HG03280 (cell line): Measurements from ENCODE around the gene KLHL40.

Experiments
- ATAC-seq: cut with Tn5 transposase; IDR thresholded peaks from one replicate; pipeline ENCODE4 v1.9.1; 2021; ENCODE audit warnings: mild to moderate bottlenecking, moderate library complexity; ENCODE audit not compliant: unreplicated experiment

KLHL40 gene

DNA sequence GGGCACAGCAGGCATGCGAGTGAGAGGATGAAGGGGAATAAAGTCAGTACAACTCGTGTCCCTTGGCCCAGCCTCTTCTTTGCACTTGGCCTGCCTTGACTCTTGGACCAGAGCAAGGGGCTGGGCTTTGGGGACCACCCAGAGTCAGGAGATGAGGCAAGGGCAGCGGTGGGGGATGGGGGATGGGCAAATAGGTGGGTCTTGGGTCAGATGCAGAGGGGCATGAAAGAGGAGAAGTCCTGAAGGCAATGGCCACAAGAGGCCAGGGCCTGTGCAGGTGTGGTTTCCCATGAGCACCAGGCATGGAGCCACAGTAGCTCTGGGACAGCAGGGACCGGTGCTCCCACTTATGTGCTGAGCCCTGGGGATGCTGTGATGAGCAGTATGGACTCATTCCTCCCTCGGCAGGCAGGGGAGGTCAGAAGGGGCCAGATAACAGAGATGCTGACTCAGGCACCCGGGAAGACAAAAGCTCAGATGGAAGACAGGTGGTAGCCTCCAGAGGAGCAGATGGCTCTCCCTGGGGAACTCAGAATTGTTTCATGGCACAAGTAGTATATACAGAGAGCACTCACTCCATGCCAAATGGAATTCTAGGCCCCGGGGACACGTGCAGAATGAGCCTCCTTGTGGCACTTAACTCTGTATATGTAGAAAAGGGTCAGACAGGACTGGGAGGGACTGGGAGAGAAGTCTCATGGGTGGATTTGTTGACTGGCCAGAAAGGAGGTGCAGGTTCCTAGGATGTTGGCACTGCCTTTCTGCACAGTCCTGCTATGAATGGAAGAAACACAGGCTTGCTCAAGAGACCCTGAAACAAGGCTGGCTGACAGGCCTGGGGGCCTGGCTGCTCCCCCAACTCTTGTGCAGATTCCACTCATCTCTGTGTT, 17.6 kb upstream of the KLHL40 start:
- no peak for ATAC-seq

DNA sequence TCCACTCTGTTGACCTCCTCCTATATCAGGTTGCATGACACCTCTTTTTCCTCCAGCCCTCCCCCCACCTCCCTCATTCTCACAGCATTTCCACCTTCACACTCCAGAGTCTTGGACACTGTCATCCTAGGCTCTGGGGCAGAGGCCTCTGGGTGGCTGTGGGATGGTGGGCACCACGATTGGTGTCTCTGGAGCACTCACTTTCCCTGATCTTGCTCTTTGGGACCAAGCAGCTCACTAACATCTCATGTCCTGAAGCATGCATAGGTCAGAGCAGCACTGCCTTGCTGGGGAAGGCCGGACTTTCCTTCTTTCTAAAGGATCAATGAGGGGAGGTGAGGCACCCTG, 16.9 kb upstream of the KLHL40 start:
- ATAC-seq = no peak

DNA sequence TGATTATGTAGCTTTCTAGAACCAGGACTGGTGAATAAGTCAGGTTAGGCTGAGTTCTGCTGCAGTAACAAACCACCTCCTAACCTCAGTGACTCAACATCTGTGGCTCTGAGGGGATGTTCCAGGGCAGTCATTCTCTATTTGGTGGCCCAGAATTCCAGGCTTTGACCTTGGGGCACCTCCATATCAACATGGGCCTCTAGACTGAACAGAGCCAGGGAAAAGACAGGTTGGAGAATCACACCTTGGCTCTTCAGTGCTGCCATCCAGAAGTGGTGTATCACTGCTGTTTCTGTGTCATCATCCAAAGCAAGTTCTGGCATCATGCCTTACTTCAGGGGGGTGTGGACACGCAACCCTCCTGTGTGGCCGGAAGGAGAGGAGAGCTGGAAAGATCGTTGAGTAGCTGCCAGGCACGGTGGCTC, 16.5 kb upstream of the KLHL40 start:
- no peak for ATAC-seq

DNA sequence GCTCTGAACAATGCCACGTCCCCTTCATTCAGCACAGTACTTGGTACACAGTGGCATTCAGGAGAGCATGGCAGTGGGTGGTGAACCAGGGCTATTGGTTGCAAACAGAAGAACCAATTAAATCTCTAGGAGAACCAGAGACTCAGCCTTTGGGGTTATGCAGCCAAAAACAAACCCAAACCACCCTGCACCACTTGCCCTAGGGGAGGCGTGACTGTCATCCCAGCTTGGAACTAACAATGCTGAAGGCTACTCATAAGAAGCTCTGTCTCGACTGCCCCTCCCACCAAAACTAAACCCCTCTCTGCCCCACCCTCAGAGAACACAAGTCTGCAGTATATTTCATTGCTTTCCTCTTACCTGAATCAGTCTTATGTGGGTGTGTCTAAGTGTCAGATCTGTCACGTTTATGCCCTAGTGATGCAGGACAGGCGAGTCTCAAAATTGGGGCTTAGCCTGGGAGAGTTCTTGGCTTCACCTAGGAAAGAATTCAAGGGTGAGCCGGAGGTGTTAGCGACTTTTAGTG, 15.2 kb upstream of the KLHL40 start:
- ATAC-seq = no peak

DNA sequence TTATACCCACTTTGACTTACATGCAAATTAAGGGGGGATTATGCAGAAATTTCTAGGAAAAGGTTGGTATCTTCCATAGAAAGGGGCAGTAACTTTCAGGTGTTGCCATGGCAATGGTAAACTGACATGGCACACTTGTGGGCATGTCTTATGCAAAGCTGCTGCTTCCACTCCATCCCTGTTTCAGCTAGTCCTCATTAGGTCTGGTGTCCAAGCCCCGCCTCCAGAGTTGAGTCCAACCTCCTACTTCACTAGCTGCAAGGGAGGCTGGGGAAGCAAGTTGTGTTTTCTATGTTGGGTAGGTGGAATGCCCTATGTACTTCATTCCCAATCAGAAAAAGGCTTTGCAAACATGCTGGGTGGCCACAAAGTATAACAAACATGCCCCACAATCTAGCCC, 14.7 kb upstream of the KLHL40 start:
- no peak for ATAC-seq

DNA sequence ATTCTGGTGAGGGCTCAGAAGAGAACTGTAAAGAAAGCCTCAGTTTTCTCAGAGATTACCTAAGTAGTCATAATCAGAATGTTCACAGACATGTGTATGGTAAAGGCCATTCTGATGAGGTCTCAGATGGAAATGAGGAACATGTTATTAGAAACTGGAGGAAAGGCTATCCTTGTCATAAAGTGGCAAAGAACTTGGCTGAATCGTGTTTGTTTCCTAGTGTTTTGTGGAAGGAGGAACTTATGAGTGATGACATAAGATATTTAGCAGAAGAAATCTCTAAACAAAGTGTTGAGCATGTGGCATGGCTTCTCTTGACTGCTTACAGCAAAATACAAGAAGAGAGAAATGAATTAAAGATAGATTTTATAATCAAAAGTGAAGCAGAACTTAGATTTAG, 12.8 kb upstream of the KLHL40 start:
- ATAC-seq = no peak

DNA sequence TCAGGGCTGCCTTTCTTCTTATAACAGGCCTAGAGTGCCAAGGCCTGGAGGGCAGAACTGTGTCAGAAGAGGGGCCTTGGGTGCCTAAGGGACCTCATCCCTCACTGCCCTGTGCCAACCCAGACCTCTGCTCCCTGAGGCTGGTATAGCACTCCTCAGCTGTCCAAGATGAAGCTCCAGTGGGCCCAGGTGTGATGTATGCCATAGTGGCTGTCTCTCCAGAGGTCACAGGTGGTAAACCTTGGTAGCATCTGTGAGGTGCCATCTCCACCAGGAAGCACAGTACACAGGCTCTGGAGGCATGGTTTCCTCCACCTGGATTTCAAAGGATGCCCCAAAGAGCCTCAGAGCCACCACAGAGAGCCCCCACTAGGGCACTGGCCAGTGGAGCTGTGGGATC, 12.3 kb upstream of the KLHL40 start:
- no peak for ATAC-seq

DNA sequence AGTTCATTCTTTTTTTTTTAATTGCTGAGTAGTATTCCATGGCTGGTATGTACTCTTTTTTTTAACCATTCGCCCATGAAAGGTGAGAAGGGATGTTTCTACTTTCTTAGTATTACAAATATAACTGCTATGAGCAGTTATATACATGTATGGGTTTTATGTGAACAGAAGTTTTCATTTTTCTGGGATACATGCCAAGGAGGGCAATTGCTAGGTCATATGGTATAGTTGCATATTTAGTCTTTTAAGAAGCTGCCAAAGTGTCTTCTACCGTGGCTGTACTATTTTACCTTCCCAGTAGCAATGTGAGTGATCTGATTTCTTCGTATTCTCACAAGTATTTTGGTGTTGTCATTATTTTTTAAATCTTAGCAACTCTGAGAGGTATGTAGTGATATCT, 11.2 kb upstream of the KLHL40 start:
- no peak for ATAC-seq

DNA sequence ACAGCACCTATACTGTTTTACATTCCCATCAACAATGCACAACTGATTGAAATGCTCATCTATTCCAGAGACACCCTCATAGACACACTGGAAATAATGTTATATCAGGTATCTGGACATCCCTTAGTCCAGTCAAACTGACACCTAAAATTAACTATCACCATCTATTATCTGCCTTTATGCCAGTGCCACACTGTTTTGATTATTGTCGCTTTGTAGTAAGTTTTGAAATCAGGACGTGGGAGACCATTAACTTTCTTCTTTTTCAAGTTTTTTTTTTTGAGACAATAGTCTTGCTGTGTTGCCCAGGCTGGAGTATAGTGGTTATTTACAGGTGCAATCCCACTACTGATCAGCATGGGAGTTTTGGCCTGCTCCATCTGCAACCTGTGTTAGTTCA, 9.4 kb upstream of the KLHL40 start:
- ATAC-seq = no peak

DNA sequence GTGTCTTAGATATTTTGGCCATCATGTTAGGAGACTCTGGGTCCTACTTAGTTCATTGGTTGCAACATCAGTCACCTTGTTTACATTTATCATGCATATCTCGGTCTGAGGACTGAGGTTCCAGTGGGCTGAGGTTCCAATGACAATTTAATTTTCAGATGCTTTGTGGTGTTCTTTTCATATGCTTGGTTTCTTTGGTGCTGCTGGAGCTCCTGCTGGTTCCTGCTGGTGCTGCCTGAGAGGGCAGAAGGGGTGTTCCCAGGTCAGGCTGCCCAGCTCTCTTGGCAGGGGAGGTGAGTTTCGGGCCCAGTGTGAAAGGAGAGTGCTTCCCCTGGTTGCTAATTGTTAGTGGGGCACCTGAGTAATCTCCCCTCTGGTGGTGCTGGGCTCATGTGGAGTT, 6.9 kb upstream of the KLHL40 start:
- no peak for ATAC-seq

DNA sequence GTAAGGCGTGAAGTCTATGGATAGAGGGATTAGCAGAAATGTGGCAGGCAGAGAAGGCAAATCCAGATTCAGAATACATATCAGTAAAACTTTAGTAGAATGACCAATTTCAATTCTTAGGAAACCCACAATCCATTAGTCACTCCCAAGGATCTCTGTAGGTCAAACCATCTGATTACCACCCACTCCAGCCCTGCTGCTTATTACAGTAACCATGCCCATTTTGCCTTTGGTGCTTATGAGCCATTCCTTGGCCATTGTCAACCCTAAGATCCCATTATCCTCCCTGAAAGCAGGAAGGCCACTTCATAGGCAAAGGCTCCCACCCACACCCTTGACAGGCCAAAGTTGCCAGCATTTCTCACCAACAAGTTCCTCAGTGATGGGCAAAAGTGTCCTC, 5.1 kb upstream of the KLHL40 start:
- ATAC-seq = no peak

DNA sequence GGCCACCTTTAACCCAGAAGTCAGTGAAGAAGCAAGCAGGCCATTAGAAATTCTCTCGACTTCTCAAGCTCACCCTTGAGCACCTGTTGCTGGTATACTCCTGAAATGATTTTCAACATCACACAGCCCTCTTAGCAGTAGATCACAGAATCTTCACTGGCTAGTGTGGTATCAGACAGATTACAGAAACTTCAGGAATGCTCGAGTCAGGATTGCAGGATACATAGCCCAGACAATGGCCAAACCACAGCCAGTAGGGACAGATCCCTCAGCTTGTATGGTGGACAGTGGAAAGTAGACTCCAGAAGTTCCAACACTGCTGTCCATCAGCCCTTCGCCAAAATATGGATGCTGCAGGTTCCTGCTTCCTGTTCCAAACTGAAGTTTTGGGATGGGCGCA, 4.5 kb upstream of the KLHL40 start:
- ATAC-seq = no peak

DNA sequence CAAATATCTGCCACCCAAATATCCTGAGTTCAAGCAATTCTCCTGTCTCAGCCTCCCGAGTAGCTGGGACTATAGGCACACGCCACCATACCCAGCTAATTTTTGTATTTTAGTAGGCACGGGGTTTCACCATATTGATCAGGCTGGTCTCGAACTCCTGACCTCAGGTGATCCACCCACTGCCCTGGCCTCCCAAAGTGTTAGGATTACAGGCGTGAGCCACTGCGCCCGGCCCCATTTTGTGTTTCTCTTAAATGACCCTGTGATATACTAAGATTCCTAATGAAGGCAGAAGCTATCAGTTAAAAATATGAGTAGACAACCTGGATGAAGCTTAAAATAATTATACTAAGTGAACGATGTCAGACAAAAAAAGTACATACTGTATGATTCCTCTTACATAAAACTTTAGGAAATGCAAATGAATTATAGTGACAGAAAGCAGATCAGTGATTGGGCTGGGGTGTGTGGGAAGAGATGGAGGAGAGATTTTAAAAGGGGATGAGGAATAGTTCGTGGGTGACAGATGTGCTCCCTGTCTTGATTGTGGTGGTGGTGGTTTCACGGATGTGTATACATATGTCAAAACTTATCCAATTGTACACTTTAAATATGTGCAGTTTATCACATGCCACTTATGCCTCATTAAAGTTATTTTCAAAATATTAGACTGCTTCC, 3.8 kb upstream of the KLHL40 start:
- ATAC-seq = no peak

DNA sequence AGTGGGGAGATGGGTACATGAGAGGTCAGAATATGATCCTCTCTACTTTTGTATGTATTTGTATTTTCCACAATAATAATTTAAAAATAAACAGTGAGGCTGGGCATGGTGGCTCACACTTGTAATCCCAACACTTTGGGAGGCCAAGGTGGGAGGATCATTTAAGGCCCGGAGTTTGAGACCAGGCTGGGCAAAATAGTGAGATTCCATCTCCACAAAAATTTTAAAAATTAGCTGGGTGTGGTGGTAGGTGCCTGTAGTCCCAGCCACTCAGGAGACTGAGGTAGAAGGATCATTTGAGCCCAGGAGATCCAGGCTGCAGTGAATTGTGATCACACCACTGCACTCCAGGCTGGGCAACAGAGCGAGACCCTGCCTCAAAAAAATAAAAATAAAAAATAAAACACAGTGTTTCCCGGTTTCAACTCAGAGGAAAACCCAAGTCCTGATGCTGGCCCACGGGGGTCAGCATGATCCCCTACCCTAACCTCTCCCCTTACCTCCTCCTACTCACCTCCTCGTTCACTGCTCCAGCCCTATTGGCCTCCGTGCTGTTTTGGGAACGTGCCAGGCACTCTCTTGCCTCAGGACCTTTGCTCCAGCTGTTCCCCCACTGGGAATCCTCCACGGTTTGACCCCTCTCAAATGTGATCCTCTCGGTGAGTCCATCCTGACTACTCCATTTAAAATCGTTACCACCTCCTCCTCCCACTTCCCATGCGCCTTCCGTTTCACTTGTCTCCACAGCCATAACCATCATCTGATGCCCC, 2.9 kb upstream of the KLHL40 start:
- no peak for ATAC-seq

DNA sequence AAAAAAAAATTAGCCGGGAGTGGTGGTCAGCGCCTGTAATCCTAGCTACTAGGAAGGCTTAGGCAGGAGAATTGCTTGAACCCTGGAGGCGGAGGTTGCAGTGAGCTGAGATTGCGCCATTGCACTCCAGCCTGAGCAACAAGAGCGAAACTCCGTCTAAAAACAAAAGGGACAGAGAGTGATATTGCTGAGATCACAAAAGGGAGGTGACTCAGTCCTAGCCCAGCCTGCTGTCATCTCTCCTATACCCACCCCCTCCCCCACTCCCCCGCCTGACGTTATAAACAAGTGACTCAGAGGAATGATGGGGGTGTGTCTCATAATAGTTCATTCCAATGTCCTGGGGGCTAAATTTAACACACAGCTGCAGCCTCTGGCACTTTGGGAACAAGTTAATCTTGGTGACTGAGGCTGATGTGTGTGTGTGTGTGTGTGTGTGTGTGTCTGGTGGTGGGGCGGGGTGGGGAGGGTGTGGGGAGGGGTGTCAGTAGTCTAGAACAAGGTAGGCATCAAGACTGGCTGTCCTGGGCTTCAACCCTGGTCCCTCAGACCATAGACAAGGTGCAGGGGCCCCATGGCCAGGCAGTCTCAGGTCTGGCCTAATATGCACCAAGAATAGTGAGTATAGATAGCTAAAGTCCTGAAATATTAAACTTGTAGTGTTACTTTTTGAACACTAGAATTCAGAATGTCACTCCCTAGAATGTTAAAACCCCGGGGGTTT, 1.3 kb upstream of the KLHL40 start:
- ATAC-seq = no peak

DNA sequence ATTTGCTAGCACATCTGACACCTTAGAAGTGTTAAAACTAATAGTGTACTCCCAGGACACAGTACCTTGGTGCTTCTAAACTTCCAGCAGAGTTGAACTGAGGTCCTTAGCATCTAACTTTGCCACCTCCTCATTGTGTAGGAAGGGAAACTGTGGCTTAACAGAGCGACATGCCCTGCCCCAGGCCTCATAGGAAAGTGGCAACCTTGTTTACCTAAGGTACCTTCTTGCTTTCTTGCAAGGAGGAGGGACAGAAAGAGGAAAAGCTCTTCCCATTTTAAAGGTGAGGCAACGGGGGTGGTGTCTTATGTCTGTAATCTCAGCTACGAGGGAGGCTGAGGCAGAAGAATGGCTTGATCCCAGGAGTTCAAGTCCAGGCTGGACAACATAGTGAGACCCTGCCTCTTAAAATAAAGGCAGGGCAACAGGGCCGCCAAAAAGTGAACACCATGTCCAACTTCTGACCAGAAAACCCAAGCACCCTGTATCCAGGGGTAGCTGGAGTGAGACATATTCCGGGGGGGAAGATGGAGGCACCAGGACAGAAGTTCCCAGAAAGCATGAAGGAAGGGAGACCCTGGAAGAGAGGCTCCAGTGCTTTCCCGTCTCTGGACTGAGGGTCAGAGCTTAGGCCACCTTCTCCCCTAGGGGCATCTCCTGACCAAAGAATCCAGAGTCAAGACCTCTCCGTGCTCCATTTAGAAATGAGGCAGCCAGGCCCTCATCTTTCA, 540 bp upstream of the KLHL40 start:
- no peak for ATAC-seq

DNA sequence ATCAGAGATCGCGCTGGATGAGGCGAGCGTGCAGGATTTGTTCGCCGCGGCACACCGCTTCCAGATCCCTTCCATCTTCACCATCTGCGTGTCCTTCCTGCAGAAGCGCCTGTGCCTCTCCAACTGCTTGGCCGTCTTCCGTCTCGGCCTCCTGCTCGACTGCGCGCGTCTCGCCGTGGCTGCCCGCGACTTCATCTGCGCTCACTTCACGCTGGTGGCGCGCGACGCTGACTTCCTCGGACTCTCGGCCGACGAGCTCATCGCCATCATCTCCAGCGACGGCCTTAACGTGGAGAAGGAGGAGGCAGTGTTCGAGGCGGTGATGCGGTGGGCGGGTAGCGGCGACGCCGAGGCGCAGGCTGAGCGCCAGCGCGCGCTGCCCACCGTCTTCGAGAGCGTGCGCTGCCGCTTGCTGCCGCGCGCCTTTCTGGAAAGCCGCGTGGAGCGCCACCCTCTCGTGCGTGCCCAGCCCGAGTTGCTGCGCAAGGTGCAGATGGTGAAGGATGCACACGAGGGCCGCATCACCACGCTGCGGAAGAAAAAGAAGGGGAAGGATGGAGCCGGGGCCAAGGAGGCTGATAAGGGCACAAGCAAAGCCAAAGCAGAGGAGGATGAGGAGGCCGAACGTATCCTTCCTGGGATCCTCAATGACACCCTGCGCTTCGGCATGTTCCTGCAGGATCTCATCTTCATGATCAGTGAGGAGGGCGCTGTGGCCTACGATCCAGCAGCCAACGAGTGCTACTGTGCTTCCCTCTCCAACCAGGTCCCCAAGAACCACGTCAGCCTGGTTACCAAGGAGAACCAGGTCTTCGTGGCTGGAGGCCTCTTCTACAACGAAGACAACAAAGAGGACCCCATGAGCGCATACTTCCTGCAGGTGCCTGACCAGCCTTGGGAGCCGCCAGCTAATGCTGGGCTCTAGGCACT, 819 bp downstream of the KLHL40 start:
- ATAC-seq = no peak

DNA sequence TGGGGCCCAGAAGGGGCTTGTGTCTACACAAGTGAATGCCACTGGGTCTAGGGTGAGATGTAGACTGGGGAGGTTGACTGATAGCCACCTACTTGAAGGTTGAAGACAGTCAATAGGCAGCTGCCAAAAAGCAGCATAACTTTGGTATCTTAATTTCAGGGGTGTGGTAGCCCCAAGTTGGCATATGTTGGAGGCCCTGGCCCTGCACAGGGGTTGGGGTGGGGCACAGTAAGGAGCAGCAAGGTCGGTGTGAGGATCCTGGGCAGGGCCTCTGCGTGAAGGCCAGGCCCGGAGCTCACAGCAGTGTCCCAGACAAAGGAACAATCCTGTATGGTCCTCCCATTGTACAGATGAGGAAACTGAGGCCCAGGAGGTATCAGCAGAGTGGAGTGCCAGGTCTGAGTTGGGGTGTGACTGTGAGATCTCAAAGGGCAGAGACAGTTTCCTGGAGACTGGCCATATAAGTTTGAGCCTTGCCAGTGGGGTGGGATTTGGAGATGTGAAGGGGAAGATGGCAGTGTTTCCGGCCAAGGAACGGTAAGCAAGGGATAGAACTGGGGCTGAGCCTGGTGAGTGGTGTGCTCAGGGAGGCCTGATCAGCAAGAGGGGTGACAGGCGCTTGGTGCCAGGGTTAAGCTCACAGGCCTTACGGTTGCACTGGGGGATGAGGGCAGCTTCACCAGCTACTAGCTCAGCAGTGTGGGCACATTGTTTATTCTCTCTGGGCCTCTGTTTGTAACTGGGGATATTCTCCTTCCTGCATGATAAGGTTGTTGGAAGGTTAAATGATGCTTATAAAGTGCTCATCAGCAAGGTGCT, 1.7 kb downstream of the KLHL40 start:
- ATAC-seq = no peak
